Measurements from ENCODE around the gene HHAT.

DNA sequence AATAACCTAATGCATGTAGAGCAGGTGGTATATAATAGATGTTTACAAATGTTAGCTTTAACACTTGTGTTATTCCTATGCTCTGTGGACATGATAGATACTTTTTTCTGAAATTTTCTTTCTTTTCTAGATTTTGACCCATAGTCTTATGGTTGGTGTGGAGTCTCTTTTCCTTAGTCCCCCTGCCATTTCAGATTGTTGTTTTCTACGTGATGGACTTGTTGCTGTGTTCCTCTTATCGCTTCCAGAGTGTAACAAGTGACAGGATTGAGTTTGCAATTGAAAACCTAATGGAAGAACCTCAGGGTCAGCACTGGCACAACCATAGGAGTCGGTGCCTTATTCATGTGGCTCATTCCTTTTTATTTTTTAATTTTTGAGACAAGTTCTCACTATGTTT is 136.4 kb downstream of the HHAT start:
- TF ChIP-seq, protein P1, sequence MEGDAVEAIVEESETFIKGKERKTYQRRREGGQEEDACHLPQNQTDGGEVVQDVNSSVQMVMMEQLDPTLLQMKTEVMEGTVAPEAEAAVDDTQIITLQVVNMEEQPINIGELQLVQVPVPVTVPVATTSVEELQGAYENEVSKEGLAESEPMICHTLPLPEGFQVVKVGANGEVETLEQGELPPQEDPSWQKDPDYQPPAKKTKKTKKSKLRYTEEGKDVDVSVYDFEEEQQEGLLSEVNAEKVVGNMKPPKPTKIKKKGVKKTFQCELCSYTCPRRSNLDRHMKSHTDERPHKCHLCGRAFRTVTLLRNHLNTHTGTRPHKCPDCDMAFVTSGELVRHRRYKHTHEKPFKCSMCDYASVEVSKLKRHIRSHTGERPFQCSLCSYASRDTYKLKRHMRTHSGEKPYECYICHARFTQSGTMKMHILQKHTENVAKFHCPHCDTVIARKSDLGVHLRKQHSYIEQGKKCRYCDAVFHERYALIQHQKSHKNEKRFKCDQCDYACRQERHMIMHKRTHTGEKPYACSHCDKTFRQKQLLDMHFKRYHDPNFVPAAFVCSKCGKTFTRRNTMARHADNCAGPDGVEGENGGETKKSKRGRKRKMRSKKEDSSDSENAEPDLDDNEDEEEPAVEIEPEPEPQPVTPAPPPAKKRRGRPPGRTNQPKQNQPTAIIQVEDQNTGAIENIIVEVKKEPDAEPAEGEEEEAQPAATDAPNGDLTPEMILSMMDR (IDR thresholded peaks at IDR 0.05), result no peak
- TF ChIP-seq ZFX (IDR thresholded peaks at IDR 0.05; ENCODE audit: borderline replicate concordance), result no peak

Measured in 22Rv1 (cell line).